ENCODE measurements around the gene C1orf35. TPM values are rescaled to one million over a fixed set of nuclear protein-coding genes. Genes with fewer than 3 reads are reported as not detected.
A peak's percentile ranks its signal among the peaks of the same experiment; 100 is the strongest.

The C1orf35 gene
- total RNA-seq, 1 donor from 2014 or later: 20.2 TPM

DNA sequence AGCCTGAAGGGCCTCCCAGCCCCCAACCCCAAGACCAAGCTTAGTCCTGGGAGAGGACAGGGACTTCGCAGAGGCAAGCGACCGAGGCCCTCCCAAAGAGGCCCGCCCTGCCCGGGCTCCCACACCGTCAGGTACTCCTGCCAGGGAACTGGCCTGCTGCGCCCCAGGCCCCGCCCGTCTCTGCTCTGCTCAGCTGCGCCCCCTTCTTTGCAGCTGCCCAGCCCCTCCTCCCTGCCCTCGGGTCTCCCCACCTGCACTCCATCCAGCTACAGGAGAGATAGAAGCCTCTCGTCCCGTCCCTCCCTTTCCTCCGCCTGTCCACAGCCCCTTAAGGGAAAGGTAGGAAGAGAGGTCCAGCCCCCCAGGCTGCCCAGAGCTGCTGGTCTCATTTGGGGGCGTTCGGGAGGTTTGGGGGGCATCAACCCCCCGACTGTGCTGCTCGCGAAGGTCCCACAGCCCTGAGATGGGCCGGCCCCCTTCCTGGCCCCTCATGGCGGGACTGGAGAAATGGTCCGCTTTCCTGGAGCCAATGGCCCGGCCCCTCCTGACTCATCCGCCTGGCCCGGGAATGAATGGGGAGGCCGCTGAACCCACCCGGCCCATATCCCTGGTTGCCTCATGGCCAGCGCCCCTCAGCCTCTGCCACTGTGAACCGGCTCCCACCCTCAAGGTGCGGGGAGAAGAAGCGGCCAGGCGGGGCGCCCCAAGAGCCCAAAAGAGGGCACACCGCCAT is 42.5 kb downstream of the C1orf35 start:
- DNase-seq (ENCODE audit: low spot score, unreplicated experiment): no peak
- no peak overlapping the region for H3K27ac Mint-ChIP-seq
- H3K9me3 Mint-ChIP-seq (ENCODE audit: low read depth): no peaks in the 10 kb centered on the region
- peak overlapping the region; percentile 42 for H3K4me3 Mint-ChIP-seq (ENCODE audit: low read depth)
- H3K4me1 Mint-ChIP-seq (ENCODE audit: low read depth): peaks cover 2% of the 10 kb centered on the region
- TF ChIP-seq CTCF (IDR thresholded peaks at IDR 0.05; ENCODE audit: unreplicated experiment): no peak
- H3K36me3 Mint-ChIP-seq (ENCODE audit: insufficient read depth): no peaks in the 10 kb centered on the region
- H3K27me3 Mint-ChIP-seq: peaks cover 53% of the 10 kb centered on the region

GRCh38 chr1:228059634-228060457 is 43.3 kb downstream of the C1orf35 start:
- peak; percentile 59 for DNase-seq (ENCODE audit: low spot score, unreplicated experiment)
- Mint-ChIP-seq H3K36me3 (ENCODE audit: insufficient read depth) (no peaks in the 10 kb centered on the region), H3K4me3 (ENCODE audit: low read depth) (peak overlapping the region; percentile 42), H3K27me3 (peaks cover 55% of the 10 kb centered on the region), H3K27ac (no peak overlapping the region), H3K4me1 (ENCODE audit: low read depth) (peaks cover 2% of the 10 kb centered on the region), H3K9me3 (ENCODE audit: low read depth) (no peaks in the 10 kb centered on the region)
- TF ChIP-seq CTCF (IDR thresholded peaks at IDR 0.05; ENCODE audit: unreplicated experiment): no peak

- Mint-ChIP-seq H3K4me3 (ENCODE audit: low read depth) (no peak overlapping the region), H3K27me3 (peaks cover 58% of the 10 kb centered on the region), H3K9me3 (ENCODE audit: low read depth) (no peaks in the 10 kb centered on the region), H3K4me1 (ENCODE audit: low read depth) (peaks cover 2% of the 10 kb centered on the region), H3K36me3 (ENCODE audit: insufficient read depth) (no peaks in the 10 kb centered on the region), H3K27ac (no peak overlapping the region)
- DNase-seq (ENCODE audit: low spot score, unreplicated experiment): no peak
- no peak for TF ChIP-seq CTCF (IDR thresholded peaks at IDR 0.05; ENCODE audit: unreplicated experiment)
Observed at GRCh38 chr1:228058949-228059633, 44.0 kb downstream of the C1orf35 start.

GRCh38 chr1:228058172-228058948 is 44.8 kb downstream of the C1orf35 start:
- no peak for TF ChIP-seq CTCF (IDR thresholded peaks at IDR 0.05; ENCODE audit: unreplicated experiment)
- Mint-ChIP-seq H3K9me3 (ENCODE audit: low read depth) (no peaks in the 10 kb centered on the region), H3K36me3 (ENCODE audit: insufficient read depth) (no peaks in the 10 kb centered on the region), H3K27ac (no peak overlapping the region), H3K4me3 (ENCODE audit: low read depth) (no peak overlapping the region), H3K27me3 (peaks cover 65% of the 10 kb centered on the region), H3K4me1 (ENCODE audit: low read depth) (peaks cover 2% of the 10 kb centered on the region)
- no peak for DNase-seq (ENCODE audit: low spot score, unreplicated experiment)

Small RNA genes lying within 50 kb of the gene (microRNA-seq; reads per million reads assigned to microRNA genes)
- gene MIR3620 (ENCODE audit: borderline number of aligned reads, unreplicated experiment): 2.4 reads per million

Other genes starting within 250 kb of the C1orf35 start
- 1.2 TPM in 2 replicates for gene WNT9A, start 155.4 kb downstream of the C1orf35 start, total RNA-seq
- not detected in 2 replicates for gene WNT3A, start 96.3 kb downstream of the C1orf35 start, total RNA-seq
- 259 and 267 TPM in 2 replicates for gene ARF1, start 20.6 kb downstream of the C1orf35 start, total RNA-seq
- 50.3 and 52.3 TPM in 2 replicates for gene MRPL55, start 6.0 kb upstream of the C1orf35 start, total RNA-seq
- gene GUK1, start 37.0 kb upstream of the C1orf35 start, total RNA-seq: 96.3 and 101 TPM in 2 replicates
- gene GJC2, start 46.6 kb upstream of the C1orf35 start, total RNA-seq: 1.7 and 2.1 TPM in 2 replicates
- gene IBA57, start 62.5 kb upstream of the C1orf35 start, total RNA-seq: 9.7 and 11.2 TPM in 2 replicates
- 57.3 and 57.5 TPM in 2 replicates for gene OBSCN, start 104.7 kb upstream of the C1orf35 start, total RNA-seq

Measured in progenitor cell of endocrine pancreas (in vitro differentiated cells).